Panc1 (cell line): Measurements from ENCODE around the gene ITGB2. TPM values are rescaled to one million over a fixed set of nuclear protein-coding genes. Genes with fewer than 3 reads are reported as not detected.

Experiments
- ATAC-seq: fragments of 200-7000 bp; cut with Tn5 transposase; 2 replicates; pipeline ENCODE4 v1.9.1; 2020; ENCODE audit warnings: mild to moderate bottlenecking, moderate library complexity
- BruUV-seq: library from RNA; stranded (reverse); fragments of 400-500 nt; replicated peaks from 2 replicates; lab custom pipeline; 2021; lab: Mats Ljungman, UMichigan
- CTCF ChIA-PET: fragments of 300-600 bp; sonication (Branson Sonifier 250); formaldehyde crosslinking; loops from one replicate; lab custom pipeline; 2022; ENCODE audit warnings: antibody characterized with exemption; lab: Charles Lee
- POLR2A ChIA-PET: fragments of 300-600 bp; sonication (Branson Sonifier 250); formaldehyde crosslinking; loops from one replicate; lab custom pipeline; 2022; ENCODE audit warnings: antibody characterized with exemption; lab: Charles Lee
- DNase-seq: peaks from one replicate; pipeline ENCODE4 v3.0.0-alpha.2; 2010; ENCODE audit warnings: low read depth, low spot score
- H3K27ac ChIP-seq: 2 replicates; pipeline ENCODE4 v1.5.1; 2011; ENCODE audit warnings: mild to moderate bottlenecking, low read length, inconsistent platforms
- H3K27me3 ChIP-seq: fragments of 200-500 bp; sonication (Bioruptor generic); 2 replicates; pipeline ENCODE4 v1.6.0; 2014; ENCODE audit warnings: low read length, inconsistent platforms; ENCODE audit not compliant: control insufficient read depth, insufficient read depth
- H3K36me3 ChIP-seq: fragments of 200-500 bp; sonication (Bioruptor generic); 2 replicates; pipeline ENCODE4 v1.5.1; 2014; ENCODE audit warnings: inconsistent platforms, mild to moderate bottlenecking, low read length, moderate library complexity; ENCODE audit not compliant: control insufficient read depth, insufficient read depth
- H3K4me1 ChIP-seq: 2 replicates; pipeline ENCODE4 v1.5.1; 2011; ENCODE audit warnings: inconsistent platforms, mild to moderate bottlenecking, low read length, moderate library complexity; ENCODE audit not compliant: control insufficient read depth, insufficient read depth
- H3K4me3 ChIP-seq, 2 experiments: 2 replicates each; pipeline ENCODE4 v1.5.1; 2011 to 2012; ENCODE audit warnings: low read depth in 2 of 2, low read length in 2 of 2, mild to moderate bottlenecking in 2 of 2, inconsistent platforms in 1 of 2, moderate library complexity in 1 of 2
- H3K9me3 ChIP-seq: fragments of 200-500 bp; sonication (Bioruptor generic); 2 replicates; pipeline ENCODE4 v1.5.1; 2014; ENCODE audit warnings: low read depth, mild to moderate bottlenecking, inconsistent platforms, low read length, moderate library complexity; ENCODE audit not compliant: control insufficient read depth, insufficient read depth
- POLR2AphosphoS5 ChIP-seq: IDR thresholded peaks from 2 replicates; pipeline ENCODE4 v1.6.1; 2012; ENCODE audit warnings: mild to moderate bottlenecking, low read depth, low read length, moderate library complexity
- SIN3A ChIP-seq: IDR thresholded peaks from 2 replicates; pipeline ENCODE4 v1.6.1; 2012; ENCODE audit warnings: low read depth, mild to moderate bottlenecking, low read length, moderate library complexity, borderline replicate concordance; ENCODE audit not compliant: insufficient read depth
- TCF7L2 ChIP-seq: IDR thresholded peaks from 2 replicates; pipeline ENCODE4 v1.6.1; 2011; ENCODE audit warnings: mild to moderate bottlenecking, low read depth, low read length, inconsistent platforms
- in situ Hi-C: cut with HindIII; loops from 2 replicates; pipeline ENCODE4 v1.10.0; 2016; ENCODE audit warnings: low sequenced_read_pairs, low pct_unique_long_range_greater_than_20kb
- intact Hi-C: fragments of 100-400 bp; cut with micrococcal nuclease; formaldehyde crosslinking; loops from one replicate; pipeline ENCODE4 v1.10.0; 2022; ENCODE audit not compliant: unreplicated experiment
- total RNA-seq: library from RNA; stranded (reverse); gene quantifications from one replicate; pipeline ENCODE4 v1.2.1, GENCODE V29; 2021; ENCODE audit not compliant: unreplicated experiment
- TF ChIP-seq, protein P1 (sequence below), 2 experiments: IDR thresholded peaks; 2 replicates each; pipeline ENCODE4 v1.6.1; 2011 to 2012; ENCODE audit warnings: low read depth in 2 of 2, control low read depth in 1 of 2, low read length in 1 of 2, mild to moderate bottlenecking in 1 of 2, moderate library complexity in 1 of 2; ENCODE audit not compliant: insufficient read depth in 1 of 2
- TF ChIP-seq, protein P2 (sequence below): fragments of 450-650 bp; IDR thresholded peaks from 2 replicates; pipeline ENCODE4 v1.5.1; 2017; ENCODE audit warnings: mild to moderate bottlenecking

Gene ITGB2
- total RNA-seq, 1 experiment from 2014 or later: 3.0 TPM

DNA sequence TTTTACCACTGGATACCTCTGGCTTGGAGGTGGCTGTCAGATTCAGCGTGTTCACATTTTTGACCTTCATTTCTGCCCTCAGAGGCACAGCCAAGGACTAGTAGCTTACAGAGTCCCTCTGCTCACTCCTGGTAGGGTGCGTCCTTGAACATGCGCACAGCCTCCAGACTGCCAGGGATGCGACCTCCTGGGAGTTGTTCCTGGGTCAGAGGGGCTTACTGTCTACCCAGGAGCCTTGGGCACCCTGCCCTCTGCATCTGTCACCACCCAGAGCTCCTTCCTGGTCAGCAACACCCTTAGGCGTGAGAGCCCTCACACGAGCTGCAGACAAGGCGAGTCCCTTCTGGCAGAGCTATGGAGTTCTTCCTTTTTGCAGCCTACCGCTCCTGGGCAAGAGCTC lies 20.9 kb upstream of the ITGB2 start:
- ATAC-seq: no peak
- Histone ChIP-seq H3K4me1 (peaks cover 14% of the 10 kb centered on the region), H3K36me3 (peaks cover 5% of the 10 kb centered on the region; the same call in 1 of the 2 replicates), H3K4me3 (peak overlapping the region; percentile 77 to 84; a peak in 3 of 4 replicates), H3K27ac (peak overlapping the region; percentile 80), H3K27me3 (no peaks in the 10 kb centered on the region), H3K9me3 (no peaks in the 10 kb centered on the region)
- in situ Hi-C loops (no loop called here), intact Hi-C loops (no loop called here)
- BruUV-seq: no TSS peak
- no peak for DNase-seq
- ChIA-PET POLR2A (no interaction called here), CTCF (no interaction called here)
- TF ChIP-seq POLR2AphosphoS5 (no peak), SIN3A (no peak), TCF7L2 (no peak)
- TF ChIP-seq, protein P1, sequence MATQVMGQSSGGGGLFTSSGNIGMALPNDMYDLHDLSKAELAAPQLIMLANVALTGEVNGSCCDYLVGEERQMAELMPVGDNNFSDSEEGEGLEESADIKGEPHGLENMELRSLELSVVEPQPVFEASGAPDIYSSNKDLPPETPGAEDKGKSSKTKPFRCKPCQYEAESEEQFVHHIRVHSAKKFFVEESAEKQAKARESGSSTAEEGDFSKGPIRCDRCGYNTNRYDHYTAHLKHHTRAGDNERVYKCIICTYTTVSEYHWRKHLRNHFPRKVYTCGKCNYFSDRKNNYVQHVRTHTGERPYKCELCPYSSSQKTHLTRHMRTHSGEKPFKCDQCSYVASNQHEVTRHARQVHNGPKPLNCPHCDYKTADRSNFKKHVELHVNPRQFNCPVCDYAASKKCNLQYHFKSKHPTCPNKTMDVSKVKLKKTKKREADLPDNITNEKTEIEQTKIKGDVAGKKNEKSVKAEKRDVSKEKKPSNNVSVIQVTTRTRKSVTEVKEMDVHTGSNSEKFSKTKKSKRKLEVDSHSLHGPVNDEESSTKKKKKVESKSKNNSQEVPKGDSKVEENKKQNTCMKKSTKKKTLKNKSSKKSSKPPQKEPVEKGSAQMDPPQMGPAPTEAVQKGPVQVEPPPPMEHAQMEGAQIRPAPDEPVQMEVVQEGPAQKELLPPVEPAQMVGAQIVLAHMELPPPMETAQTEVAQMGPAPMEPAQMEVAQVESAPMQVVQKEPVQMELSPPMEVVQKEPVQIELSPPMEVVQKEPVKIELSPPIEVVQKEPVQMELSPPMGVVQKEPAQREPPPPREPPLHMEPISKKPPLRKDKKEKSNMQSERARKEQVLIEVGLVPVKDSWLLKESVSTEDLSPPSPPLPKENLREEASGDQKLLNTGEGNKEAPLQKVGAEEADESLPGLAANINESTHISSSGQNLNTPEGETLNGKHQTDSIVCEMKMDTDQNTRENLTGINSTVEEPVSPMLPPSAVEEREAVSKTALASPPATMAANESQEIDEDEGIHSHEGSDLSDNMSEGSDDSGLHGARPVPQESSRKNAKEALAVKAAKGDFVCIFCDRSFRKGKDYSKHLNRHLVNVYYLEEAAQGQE (IDR thresholded peaks at IDR 0.05; ENCODE audit: insufficient read depth in 1 of 2, low read depth in 2 of 2, low read length in 1 of 2): no peak
- TF ChIP-seq, protein P2, sequence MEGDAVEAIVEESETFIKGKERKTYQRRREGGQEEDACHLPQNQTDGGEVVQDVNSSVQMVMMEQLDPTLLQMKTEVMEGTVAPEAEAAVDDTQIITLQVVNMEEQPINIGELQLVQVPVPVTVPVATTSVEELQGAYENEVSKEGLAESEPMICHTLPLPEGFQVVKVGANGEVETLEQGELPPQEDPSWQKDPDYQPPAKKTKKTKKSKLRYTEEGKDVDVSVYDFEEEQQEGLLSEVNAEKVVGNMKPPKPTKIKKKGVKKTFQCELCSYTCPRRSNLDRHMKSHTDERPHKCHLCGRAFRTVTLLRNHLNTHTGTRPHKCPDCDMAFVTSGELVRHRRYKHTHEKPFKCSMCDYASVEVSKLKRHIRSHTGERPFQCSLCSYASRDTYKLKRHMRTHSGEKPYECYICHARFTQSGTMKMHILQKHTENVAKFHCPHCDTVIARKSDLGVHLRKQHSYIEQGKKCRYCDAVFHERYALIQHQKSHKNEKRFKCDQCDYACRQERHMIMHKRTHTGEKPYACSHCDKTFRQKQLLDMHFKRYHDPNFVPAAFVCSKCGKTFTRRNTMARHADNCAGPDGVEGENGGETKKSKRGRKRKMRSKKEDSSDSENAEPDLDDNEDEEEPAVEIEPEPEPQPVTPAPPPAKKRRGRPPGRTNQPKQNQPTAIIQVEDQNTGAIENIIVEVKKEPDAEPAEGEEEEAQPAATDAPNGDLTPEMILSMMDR: no peak

DNA sequence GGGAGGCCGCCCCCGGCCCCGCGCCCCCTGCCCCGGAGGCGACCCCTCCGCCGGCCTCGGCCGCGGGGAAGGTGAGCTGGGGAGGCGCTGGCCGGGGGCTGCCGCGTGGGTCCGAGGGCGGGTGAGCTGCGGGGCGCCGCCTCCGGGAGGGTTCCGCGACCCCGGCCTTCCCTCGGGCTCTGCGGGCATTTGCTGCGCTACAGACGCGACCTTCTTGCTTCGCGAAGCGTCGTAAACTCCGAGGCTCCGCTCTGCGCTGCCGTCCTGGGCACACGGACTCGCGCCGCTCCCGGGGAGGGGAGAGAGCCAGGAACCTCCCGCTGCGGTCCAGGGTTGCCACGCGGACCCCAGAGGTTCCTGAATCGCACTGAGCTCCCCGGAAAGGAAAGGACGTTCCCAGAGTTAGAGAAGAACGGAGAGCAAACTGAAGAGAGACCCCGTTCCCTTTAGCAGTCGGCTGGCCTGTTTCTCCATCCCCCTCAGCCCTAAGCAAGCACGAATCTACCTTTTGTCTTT lies 19.5 kb upstream of the ITGB2 start:
- H3K4me1 ChIP-seq: peaks cover 14% of the 10 kb centered on the region
- in situ Hi-C loops (no loop called here), intact Hi-C loops (no loop called here)
- H3K9me3 ChIP-seq: no peaks in the 10 kb centered on the region
- CTCF ChIA-PET: no interaction called here
- peak overlapping the region; percentile 77 to 84 for H3K4me3 ChIP-seq
- POLR2A ChIA-PET: no interaction called here
- TF ChIP-seq, protein P1 (IDR thresholded peaks at IDR 0.05; ENCODE audit: insufficient read depth in 1 of 2, low read depth in 2 of 2, low read length in 1 of 2): no peak
- TF ChIP-seq, protein P2: no peak
- TF ChIP-seq POLR2AphosphoS5: no peak
- H3K27ac ChIP-seq: peak overlapping the region; percentile 80
- BruUV-seq: no TSS peak
- H3K36me3 ChIP-seq: peaks cover 5% of the 10 kb centered on the region; the same call in 1 of the 2 replicates
- peak; percentile 49 for ATAC-seq
- H3K27me3 ChIP-seq: no peaks in the 10 kb centered on the region
- DNase-seq: no peak
